Right lobe of liver (tissue), 6 donors: ENCODE results near the gene PEA15. TPM values are rescaled to one million over a fixed set of nuclear protein-coding genes. Genes with fewer than 3 reads are reported as not detected.

Source experiments
- ATAC-seq, 4 donors: fragments of 200-7000 bp; cut with Tn5 transposase; one replicate each; pipeline ENCODE4 v1.9.1; 2020; ENCODE audit warnings: mild to moderate bottlenecking in 4 of 4, moderate library complexity in 4 of 4
- DNase-seq, 3 donors: peaks; one replicate each; pipeline ENCODE4 v3.0.0-alpha.2; 2020
- H3K27ac ChIP-seq, 3 donors: fragments of 200-600 bp; one replicate each; pipeline ENCODE4 v1.8.0; 2022
- H3K27me3 ChIP-seq, 2 donors: fragments of 200-600 bp; one replicate each; pipeline ENCODE4 v1.8.0; 2022
- H3K36me3 ChIP-seq, 4 donors: fragments of 200-600 bp; sonication (generic) in 1 of 4; one replicate each; pipeline versions ENCODE4 v1.5.1 to v1.8.0; 2017 to 2022; ENCODE audit warnings: control low read depth in 1 of 4
- H3K4me1 ChIP-seq, 4 donors: fragments of 200-600 bp; sonication (generic) in 1 of 4; one replicate each; pipeline versions ENCODE4 v1.5.1 to v1.8.0; 2017 to 2022; ENCODE audit warnings: control low read depth in 1 of 4
- H3K4me3 ChIP-seq, 3 donors: fragments of 200-600 bp; one replicate each; pipeline ENCODE4 v1.8.0; 2022
- H3K9me3 ChIP-seq, 4 donors: fragments of 200-600 bp; sonication (generic) in 1 of 4; one replicate each; pipeline versions ENCODE4 v1.5.1 to v1.8.0; 2017 to 2022; ENCODE audit warnings: control low read depth in 1 of 4
- POLR2A ChIP-seq: fragments of 450-650 bp; IDR thresholded peaks from one replicate; pipeline ENCODE4 v1.6.1; 2017; ENCODE audit warnings: antibody characterized with exemption, mild to moderate bottlenecking
- WGBS: methylation state at CpG from one replicate; pipeline ENCODE4 v1.1.6; 2018; ENCODE audit warnings: low coverage, low lambda C conversion rate; ENCODE audit not compliant: insufficient coverage; ENCODE audit errors: missing lambda C conversion rate; 5-methylcytosine and 5-hydroxymethylcytosine counted together
- intact Hi-C, 2 donors: fragments of 100-400 bp; cut with DNase I; formaldehyde crosslinking; loops; one replicate each; pipeline versions ENCODE4 v1.11.2 to v1.14.1; 2022
- total RNA-seq, 6 experiments: library from RNA; depleted of rRNA in 2 of 6; stranded (reverse); fragments of >200 nt in 2 of 6; fragmentation: NEBNext Ultra II Directional in 3 of 6; extraction: Animal tissue kit (Norgen Biotek cat#: 25700) in 3 of 6; gene quantifications; one replicate each; pipeline versions ENCODE4 v1.1.0 to v1.2.4, GENCODE V29; 2016 to 2023
- TF ChIP-seq, protein P1 (sequence below), 4 donors: fragments of 200-600 bp in 3 of 4; fragments of 450-650 bp in 1 of 4; IDR thresholded peaks; one replicate each; pipeline versions ENCODE4 v1.5.1 to v1.8.0; 2016 to 2022; ENCODE audit warnings: antibody characterized with exemption in 4 of 4, mild to moderate bottlenecking in 2 of 4
- donor health status: DM: no; HTN: yes; CAD: no.
- donor health status: DM: no; HTN: no; CAD: no.
- donor health status: DM: no; HTN: no; CAD: no.
- donor health status: DM: no; HTN: yes; CAD: no.
- donor health status: DM: no; HTN: yes; CAD: no.

Gene PEA15
- total RNA-seq, 6 experiments from 2014 or later: 11.5 to 45.7 (median 18.0) TPM

- Histone ChIP-seq H3K4me3 (no peak overlapping the region), H3K27me3 (no peaks in the 10 kb centered on the region), H3K27ac (no peak overlapping the region), H3K9me3 (no peaks in the 10 kb centered on the region), H3K4me1 (peaks cover 0 to 54% (median 17%) of the 10 kb centered on the region in 4 donors), H3K36me3 (peaks cover 0 to 5% (median 0%) of the 10 kb centered on the region in 4 donors)
- intact Hi-C loops: loop anchor here in 1 of 2 donors (10.0 kb wide), 1 partner anchor 61 kb away; the partner anchor contains the start of gene CASQ1
- no peak for DNase-seq
- TF ChIP-seq POLR2A: no peak
- TF ChIP-seq, protein P1, sequence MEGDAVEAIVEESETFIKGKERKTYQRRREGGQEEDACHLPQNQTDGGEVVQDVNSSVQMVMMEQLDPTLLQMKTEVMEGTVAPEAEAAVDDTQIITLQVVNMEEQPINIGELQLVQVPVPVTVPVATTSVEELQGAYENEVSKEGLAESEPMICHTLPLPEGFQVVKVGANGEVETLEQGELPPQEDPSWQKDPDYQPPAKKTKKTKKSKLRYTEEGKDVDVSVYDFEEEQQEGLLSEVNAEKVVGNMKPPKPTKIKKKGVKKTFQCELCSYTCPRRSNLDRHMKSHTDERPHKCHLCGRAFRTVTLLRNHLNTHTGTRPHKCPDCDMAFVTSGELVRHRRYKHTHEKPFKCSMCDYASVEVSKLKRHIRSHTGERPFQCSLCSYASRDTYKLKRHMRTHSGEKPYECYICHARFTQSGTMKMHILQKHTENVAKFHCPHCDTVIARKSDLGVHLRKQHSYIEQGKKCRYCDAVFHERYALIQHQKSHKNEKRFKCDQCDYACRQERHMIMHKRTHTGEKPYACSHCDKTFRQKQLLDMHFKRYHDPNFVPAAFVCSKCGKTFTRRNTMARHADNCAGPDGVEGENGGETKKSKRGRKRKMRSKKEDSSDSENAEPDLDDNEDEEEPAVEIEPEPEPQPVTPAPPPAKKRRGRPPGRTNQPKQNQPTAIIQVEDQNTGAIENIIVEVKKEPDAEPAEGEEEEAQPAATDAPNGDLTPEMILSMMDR (IDR thresholded peaks at IDR 0.05): no peak
- no peak for ATAC-seq
- 89% methylated on average over 3 of the region's 4 CpGs for WGBS
Observed at GRCh38 chr1:160255781-160256300, 50.7 kb downstream of the PEA15 start.

DNA sequence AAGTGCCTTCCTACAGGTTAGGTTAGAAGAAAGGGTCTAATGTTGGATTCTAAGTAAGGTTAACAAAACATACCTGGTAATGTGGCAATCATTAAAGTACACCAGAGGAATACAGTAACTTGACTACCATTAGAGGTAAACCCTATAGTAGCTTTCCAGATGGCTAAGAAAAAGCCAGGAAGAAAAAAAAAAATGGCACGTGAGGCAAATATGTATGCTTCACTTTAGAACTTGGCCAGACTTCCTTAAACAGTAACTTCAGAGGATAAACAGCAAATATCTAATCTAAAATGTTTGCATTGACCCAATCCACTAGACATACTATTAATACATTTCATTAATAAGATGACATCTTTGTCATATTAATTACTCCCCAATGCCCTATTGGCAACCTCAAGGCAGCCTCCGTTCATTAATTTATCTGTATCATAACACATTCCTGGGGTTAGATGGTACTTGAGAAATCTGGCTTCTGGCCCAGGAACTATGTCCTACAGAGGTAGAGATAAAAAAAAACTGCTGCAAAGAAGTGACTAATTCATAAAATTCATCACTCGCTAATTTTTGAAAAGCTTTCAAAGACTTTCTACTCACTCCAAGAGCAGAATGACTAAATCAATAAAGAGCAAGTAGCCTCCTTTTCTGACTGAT lies 51.3 kb downstream of the PEA15 start:
- WGBS: 17% methylated on average over 3 of the region's 3 CpGs
- ATAC-seq: no peak

GRCh38 chr1:160257411-160258015 lies 52.3 kb downstream of the PEA15 start:
- 75% methylated on average over 6 of the region's 6 CpGs for WGBS
- Histone ChIP-seq H3K27me3 (no peaks in the 10 kb centered on the region), H3K4me3 (no peak overlapping the region), H3K36me3 (peaks cover 0 to 5% (median 0%) of the 10 kb centered on the region in 4 donors), H3K9me3 (no peaks in the 10 kb centered on the region), H3K27ac (no peak overlapping the region), H3K4me1 (peaks cover 0 to 50% (median 12%) of the 10 kb centered on the region in 4 donors)
- intact Hi-C loops: loop anchor here in 1 of 2 donors (10.0 kb wide), 1 partner anchor 63 kb away; the partner anchor contains the start of gene CASQ1
- DNase-seq: no peak
- no peak for ATAC-seq
- TF ChIP-seq, protein P1 (IDR thresholded peaks at IDR 0.05): no peak
- TF ChIP-seq POLR2A: no peak

More for the DNA sequence above, 51.3 kb downstream of the PEA15 start:
- TF ChIP-seq POLR2A: no peak
- TF ChIP-seq, protein P1 (IDR thresholded peaks at IDR 0.05): no peak
- intact Hi-C loops: loop anchor here in 1 of 2 donors (10.0 kb wide), 1 partner anchor 62 kb away; the partner anchor contains the start of gene CASQ1
- Histone ChIP-seq H3K36me3 (peaks cover 0 to 5% (median 0%) of the 10 kb centered on the region in 4 donors), H3K4me3 (no peak overlapping the region), H3K27ac (no peak overlapping the region), H3K27me3 (no peaks in the 10 kb centered on the region), H3K4me1 (peaks cover 0 to 53% (median 13%) of the 10 kb centered on the region in 4 donors), H3K9me3 (no peaks in the 10 kb centered on the region)
- no peak for DNase-seq

- Histone ChIP-seq H3K36me3 (peaks cover 0 to 5% (median 0%) of the 10 kb centered on the region in 4 donors), H3K27ac (no peak overlapping the region), H3K4me1 (peaks cover 0 to 51% (median 12%) of the 10 kb centered on the region in 4 donors), H3K27me3 (no peaks in the 10 kb centered on the region), H3K9me3 (no peaks in the 10 kb centered on the region), H3K4me3 (no peak overlapping the region)
- ATAC-seq (no peak), DNase-seq (no peak)
- intact Hi-C loops: loop anchor here in 1 of 2 donors (10.0 kb wide), 1 partner anchor 63 kb away; the partner anchor contains the start of gene CASQ1
- 94% methylated on average over 7 of the region's 7 CpGs for WGBS
- no peak for TF ChIP-seq POLR2A
- TF ChIP-seq, protein P1 (IDR thresholded peaks at IDR 0.05): no peak
Observed at GRCh38 chr1:160258177-160258798, 53.1 kb downstream of the PEA15 start.
